Occipital lobe (tissue), 2 donors: ENCODE measurements around the gene CDC20B. TPM values are rescaled to one million over a fixed set of nuclear protein-coding genes. Genes with fewer than 3 reads are reported as not detected.
"Not testable (repeated sequence)": the region's sequence is repeated elsewhere in the genome, so short reads cannot be mapped to it uniquely, and the experiment has no call there.

Source experiments
- DNase-seq: peaks from one replicate; lab custom pipeline; 2025; lab: John Stamatoyannopoulos, UW
- total RNA-seq: library from RNA; depleted of rRNA; stranded (reverse); fragments of >200 nt; gene quantifications from one replicate; pipeline ENCODE4 v1.2.3, GENCODE V29; 2014

The CDC20B gene
- total RNA-seq, 1 donor from 2014 or later, result 0.78 TPM

- DNase-seq, result no peak
Observed at GRCh38 chr5:55104946-55105701, 67.9 kb downstream of the CDC20B start.

- DNase-seq, result no peak
Observed at GRCh38 chr5:55104036-55104772, 68.8 kb downstream of the CDC20B start.

- no peak for DNase-seq
Observed at GRCh38 chr5:55102348-55102747, 70.6 kb downstream of the CDC20B start, which contains the start of gene GZMA. TSS of gene GZMA (plus strand) at chr5:55102646. CDS start at chr5:55102683, 37 bp downstream.

GRCh38 chr5:55101556-55102276 lies 71.3 kb downstream of the CDC20B start:
- DNase-seq, result no peak

GRCh38 chr5:55101148-55101547 lies 71.8 kb downstream of the CDC20B start:
- DNase-seq, result not testable (repeated sequence)

GRCh38 chr5:55096861-55097260 lies 76.1 kb downstream of the CDC20B start:
- no peak for DNase-seq

GRCh38 chr5:55096182-55096581 lies 76.8 kb downstream of the CDC20B start:
- no peak for DNase-seq

- DNase-seq, result not testable (repeated sequence)
Observed at GRCh38 chr5:55091011-55091410, 82.0 kb downstream of the CDC20B start.

GRCh38 chr5:55089301-55089700 lies 83.7 kb downstream of the CDC20B start:
- DNase-seq, result not testable (repeated sequence)

- DNase-seq, result no peak
Observed at GRCh38 chr5:55081541-55081940, 91.4 kb downstream of the CDC20B start.

- no peak for DNase-seq
Observed at GRCh38 chr5:55073211-55073610, 99.8 kb downstream of the CDC20B start.

GRCh38 chr5:55072666-55073065 lies 100.3 kb downstream of the CDC20B start:
- no peak for DNase-seq

GRCh38 chr5:55071413-55071812 lies 101.6 kb downstream of the CDC20B start:
- DNase-seq, result no peak

GRCh38 chr5:55070968-55071367 lies 102.0 kb downstream of the CDC20B start:
- DNase-seq, result no peak

- DNase-seq, result no peak
Observed at GRCh38 chr5:55066277-55066676, 106.7 kb downstream of the CDC20B start.

GRCh38 chr5:55064523-55064922 lies 108.5 kb downstream of the CDC20B start:
- no peak for DNase-seq

GRCh38 chr5:55063899-55064298 lies 109.1 kb downstream of the CDC20B start:
- DNase-seq, result no peak

GRCh38 chr5:55063220-55063863 lies 109.6 kb downstream of the CDC20B start:
- DNase-seq, result no peak
